ENCODE results near the gene LPP. TPM values are rescaled to one million over a fixed set of nuclear protein-coding genes. Genes with fewer than 3 reads are reported as not detected.
"Not testable (repeated sequence)": the region's sequence is repeated elsewhere in the genome, so short reads cannot be mapped to it uniquely, and the experiment has no call there.

Gene LPP
- total RNA-seq, 3 donors from 2014 or later: 262 to 816 (median 325) TPM

DNA sequence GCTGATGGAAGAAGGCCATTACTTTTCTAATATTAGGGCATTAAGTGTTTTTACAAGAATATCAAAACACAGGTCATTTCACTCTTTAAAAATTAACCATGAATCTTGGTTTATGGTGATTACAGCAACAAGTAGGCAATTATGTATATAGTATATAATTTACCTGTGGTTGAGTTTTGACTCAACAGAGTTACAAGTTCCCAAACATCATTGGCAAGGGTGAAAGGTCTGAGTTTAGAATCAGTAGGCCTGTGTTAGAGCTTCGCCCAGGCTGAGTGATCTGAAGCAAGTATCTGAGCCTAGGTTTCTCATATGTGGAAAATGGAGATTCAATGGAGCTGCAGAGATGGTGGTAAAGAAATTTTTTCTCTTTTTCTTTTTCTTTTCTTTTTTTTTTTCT, 25.1 kb upstream of the LPP start:
- TF ChIP-seq, protein P1, sequence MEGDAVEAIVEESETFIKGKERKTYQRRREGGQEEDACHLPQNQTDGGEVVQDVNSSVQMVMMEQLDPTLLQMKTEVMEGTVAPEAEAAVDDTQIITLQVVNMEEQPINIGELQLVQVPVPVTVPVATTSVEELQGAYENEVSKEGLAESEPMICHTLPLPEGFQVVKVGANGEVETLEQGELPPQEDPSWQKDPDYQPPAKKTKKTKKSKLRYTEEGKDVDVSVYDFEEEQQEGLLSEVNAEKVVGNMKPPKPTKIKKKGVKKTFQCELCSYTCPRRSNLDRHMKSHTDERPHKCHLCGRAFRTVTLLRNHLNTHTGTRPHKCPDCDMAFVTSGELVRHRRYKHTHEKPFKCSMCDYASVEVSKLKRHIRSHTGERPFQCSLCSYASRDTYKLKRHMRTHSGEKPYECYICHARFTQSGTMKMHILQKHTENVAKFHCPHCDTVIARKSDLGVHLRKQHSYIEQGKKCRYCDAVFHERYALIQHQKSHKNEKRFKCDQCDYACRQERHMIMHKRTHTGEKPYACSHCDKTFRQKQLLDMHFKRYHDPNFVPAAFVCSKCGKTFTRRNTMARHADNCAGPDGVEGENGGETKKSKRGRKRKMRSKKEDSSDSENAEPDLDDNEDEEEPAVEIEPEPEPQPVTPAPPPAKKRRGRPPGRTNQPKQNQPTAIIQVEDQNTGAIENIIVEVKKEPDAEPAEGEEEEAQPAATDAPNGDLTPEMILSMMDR (IDR thresholded peaks at IDR 0.05): no peak
- DNase-seq (no peak), ATAC-seq (peak; percentile 56)
- Histone ChIP-seq H3K9me3 (no peaks in the 10 kb centered on the region), H3K4me3 (no peak overlapping the region), H3K36me3 (ENCODE audit: low read depth) (no peaks in the 10 kb centered on the region), H3K4me1 (ENCODE audit: low read depth) (peaks cover 6% of the 10 kb centered on the region)
- intact Hi-C loops (cut with DNase I, micrococcal nuclease): no loop called here

DNA sequence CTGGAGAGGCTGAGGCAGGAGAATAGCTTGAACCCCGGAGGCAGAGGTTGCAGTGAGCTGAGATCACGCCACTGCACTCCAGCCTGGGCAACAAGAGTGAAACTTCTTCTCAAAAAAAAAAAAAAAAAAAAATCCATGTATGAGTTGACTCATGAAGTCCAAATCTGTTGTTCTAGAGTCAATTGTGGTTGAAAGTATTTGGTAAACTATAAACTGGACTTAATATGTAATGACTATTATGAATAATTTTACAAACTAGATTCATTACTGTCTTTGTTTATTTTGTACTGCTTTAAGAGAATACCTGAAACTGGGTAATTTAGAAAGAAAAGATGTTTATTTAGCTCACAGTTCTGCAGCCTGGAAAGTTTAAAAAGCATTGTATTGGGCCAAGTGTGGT, 22.9 kb upstream of the LPP start:
- H3K9me3 ChIP-seq; H3K36me3 ChIP-seq (ENCODE audit: low read depth); H3K4me1 ChIP-seq (ENCODE audit: low read depth); ATAC-seq; H3K4me3 ChIP-seq; intact Hi-C loops (cut with DNase I, micrococcal nuclease); DNase-seq: not testable (repeated sequence)

DNA sequence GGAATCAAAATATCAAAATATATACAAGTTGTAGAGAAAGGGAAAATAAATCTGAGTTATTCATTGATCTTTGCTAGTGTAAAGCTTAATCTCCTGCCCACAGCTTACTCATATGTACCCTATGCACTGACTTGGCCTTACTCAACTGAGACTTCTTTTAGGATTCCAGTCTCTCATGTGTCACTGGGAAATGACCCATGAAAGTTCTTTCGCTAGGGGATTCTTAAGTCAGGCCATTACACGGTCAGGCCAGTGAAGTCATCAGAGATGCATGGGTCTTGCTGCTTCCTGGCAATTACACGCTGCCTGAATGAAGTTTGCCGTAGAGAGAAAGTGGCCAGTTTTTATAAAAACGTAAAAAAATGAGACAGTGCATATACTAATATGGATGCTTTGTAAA, 20.7 kb upstream of the LPP start:
- Histone ChIP-seq H3K9me3 (no peaks in the 10 kb centered on the region), H3K4me3 (no peak overlapping the region), H3K4me1 (ENCODE audit: low read depth) (no peaks in the 10 kb centered on the region), H3K36me3 (ENCODE audit: low read depth) (no peaks in the 10 kb centered on the region)
- TF ChIP-seq, protein P1 (IDR thresholded peaks at IDR 0.05): no peak
- DNase-seq (no peak), ATAC-seq (no peak)
- intact Hi-C loops (cut with DNase I, micrococcal nuclease): no loop called here

DNA sequence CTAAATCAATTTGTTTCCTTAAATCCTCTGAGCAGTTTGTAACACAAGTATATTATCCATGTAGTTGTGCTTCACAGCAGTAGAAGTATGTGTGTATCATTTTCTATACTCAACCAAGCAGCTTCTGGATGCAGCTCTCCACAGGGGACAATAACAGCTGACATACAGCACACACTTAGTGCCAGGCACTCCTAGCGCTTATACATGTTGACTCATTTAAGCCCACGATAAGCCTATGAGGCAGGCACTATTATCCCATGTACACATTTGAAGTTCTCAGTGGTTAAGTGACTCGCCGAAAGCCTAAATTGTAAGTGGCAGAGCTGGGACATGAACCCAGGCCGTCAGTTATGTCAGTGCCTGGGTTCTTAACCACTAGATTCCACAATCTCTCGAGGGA, 20.3 kb upstream of the LPP start:
- ATAC-seq: no peak
- intact Hi-C loops (cut with DNase I, micrococcal nuclease): no loop called here

DNA sequence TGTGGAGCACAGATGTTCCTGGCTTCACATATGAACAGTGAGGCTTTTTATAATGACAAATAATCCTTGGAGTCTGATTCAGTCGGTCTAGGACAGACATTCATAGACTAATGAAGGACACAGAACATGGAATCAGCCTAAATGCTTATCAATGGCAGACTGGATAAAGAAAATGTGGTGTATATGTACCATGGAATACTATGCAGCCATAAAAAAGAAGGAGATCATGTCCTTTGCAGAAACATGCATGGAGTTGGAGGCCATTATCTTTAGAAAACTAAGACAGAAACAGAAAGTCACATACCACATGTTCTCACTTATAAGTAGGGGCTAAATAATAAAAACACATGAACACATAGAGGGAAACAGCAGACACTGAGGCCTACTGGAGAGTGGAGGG, 19.9 kb upstream of the LPP start:
- DNase-seq (no peak), ATAC-seq (no peak)
- Histone ChIP-seq H3K4me3 (no peak overlapping the region), H3K4me1 (ENCODE audit: low read depth) (no peaks in the 10 kb centered on the region), H3K9me3 (no peaks in the 10 kb centered on the region), H3K36me3 (ENCODE audit: low read depth) (no peaks in the 10 kb centered on the region)
- intact Hi-C loops (cut with DNase I, micrococcal nuclease): no loop called here
- TF ChIP-seq, protein P1 (IDR thresholded peaks at IDR 0.05): no peak

More for the DNA sequence above, 20.3 kb upstream of the LPP start:
- Histone ChIP-seq H3K9me3 (no peaks in the 10 kb centered on the region), H3K36me3 (ENCODE audit: low read depth) (no peaks in the 10 kb centered on the region), H3K4me3 (no peak overlapping the region), H3K4me1 (ENCODE audit: low read depth) (no peaks in the 10 kb centered on the region)
- no peak for DNase-seq
- TF ChIP-seq, protein P1 (IDR thresholded peaks at IDR 0.05): no peak

DNA sequence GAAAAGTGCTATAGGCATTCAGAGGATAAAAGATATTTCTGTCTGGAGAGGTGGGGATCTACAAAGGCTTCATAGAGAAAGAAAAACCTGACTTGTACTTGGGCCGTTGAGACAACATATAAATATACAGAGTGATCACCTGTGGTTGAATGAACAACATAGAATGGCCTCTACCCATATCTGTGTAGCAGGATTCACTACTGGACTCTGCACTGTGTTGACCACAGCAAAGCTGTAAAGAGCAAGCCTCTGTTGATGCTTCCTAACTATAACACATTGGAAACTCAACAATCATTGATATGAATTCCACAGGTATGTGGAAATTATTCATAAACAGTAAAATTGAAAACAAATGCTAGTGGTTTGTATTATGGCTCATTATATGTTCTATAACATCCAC, 19.1 kb upstream of the LPP start:
- no peak for ATAC-seq
- intact Hi-C loops (cut with DNase I, micrococcal nuclease): no loop called here
- H3K4me3 ChIP-seq: no peak overlapping the region

More for the DNA sequence above, 19.1 kb upstream of the LPP start:
- Histone ChIP-seq H3K36me3 (ENCODE audit: low read depth) (no peaks in the 10 kb centered on the region), H3K4me1 (ENCODE audit: low read depth) (no peaks in the 10 kb centered on the region), H3K9me3 (no peaks in the 10 kb centered on the region)
- TF ChIP-seq, protein P1 (IDR thresholded peaks at IDR 0.05): no peak
- no peak for DNase-seq
